GM18520 (cell line): ENCODE results near the gene DCUN1D4.
"Not testable (repeated sequence)": the region's sequence is repeated elsewhere in the genome, so short reads cannot be mapped to it uniquely, and the experiment has no call there.

Source experiments
- ATAC-seq: cut with Tn5 transposase; IDR thresholded peaks from one replicate; pipeline ENCODE4 v1.9.1; 2021; ENCODE audit not compliant: unreplicated experiment

Gene DCUN1D4

DNA sequence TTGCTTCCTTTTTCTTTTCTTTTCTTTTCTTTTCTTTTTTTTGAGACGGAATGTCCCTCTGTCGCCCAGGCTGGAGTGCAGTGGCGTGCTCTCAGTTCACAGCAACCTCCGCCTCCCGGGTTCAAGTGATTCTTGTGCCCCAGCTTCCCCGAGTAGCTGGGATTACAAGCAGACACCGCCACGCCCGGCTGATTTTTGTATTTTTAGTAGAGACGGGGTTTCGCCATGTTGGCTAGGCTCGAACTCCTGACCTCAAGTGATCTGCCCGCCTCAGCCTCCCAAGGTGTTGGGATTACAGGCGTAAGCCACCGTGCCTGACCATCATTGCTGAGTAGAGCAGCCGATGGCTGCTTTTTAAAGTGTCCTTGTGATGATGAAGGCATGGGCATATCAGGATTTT is 50.4 kb downstream of the DCUN1D4 start:
- ATAC-seq: not testable (repeated sequence)

DNA sequence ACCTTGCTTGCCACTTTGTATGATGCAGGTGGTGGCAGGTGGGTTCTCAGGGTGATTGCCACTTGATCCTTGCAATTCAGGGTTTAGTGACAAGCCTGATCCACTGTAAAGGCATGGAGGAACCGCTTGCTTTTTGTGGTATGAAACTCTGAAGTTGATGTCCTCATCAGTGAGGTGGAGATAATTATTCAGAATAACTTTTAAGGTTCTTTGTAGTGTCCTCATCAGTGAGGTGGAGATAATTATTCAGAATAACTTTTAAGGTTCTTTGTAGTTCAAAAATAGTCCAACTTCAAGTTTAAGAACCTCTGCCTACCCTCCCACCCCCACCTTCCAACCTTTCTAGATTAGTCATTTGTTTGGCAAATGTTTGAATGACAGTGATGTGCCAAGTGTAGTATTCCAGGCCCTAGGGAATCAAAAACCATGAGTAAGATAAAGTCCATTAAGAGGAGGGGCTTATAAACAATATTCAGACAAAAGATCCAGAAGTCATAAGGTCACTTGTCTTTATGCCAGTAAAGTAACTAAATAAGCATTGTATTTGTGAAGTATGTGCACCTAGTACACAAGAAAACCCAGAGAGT is 51.2 kb downstream of the DCUN1D4 start:
- no peak for ATAC-seq

DNA sequence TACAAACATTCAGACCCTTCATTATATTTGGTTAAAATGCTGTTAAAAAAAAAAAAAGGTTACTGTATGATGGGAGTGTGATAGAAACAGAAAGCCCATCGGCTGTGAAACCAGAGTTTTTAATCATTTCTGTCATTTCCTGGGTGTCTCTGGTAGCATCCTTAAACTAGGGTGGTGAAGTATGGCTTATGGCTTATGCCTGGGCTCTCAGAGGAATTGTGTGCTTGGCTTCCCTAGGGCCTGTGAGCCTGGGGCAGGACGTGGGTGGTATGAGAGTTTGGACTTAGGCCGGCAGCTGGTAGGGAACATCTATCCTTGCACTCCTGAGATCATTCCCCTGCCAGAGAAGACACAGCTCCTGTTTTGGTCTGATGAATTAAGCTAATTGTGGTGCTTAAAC is 52.2 kb downstream of the DCUN1D4 start:
- ATAC-seq: peak; percentile 30

DNA sequence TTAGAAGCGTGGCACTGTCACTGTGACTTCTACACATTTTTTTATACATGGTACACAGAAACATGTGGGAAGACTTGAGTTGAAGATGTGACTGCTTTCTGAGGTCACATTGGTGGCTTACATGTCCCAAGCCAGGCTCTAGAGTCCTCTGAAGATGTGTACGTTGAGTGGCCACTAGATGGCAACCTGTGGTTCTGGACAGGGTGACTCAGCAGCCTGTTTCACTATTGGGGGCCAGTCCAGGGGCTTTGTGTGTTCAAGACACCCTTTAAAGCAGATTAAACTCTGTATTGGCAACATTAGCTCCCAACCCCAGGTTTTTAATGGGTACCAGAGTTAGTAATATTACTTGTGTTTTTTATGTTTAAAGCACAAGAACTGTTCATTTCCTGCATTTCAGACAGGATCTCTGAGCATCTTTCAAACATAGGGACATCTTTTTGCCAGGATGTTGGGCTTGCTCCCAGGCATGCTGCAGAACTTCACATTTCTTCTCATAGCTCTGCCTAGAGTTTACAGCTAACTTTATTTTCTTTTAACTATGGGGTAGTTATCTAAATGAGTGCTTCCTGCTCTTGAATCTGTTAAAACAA is 53.0 kb downstream of the DCUN1D4 start:
- peak; percentile 97 for ATAC-seq

DNA sequence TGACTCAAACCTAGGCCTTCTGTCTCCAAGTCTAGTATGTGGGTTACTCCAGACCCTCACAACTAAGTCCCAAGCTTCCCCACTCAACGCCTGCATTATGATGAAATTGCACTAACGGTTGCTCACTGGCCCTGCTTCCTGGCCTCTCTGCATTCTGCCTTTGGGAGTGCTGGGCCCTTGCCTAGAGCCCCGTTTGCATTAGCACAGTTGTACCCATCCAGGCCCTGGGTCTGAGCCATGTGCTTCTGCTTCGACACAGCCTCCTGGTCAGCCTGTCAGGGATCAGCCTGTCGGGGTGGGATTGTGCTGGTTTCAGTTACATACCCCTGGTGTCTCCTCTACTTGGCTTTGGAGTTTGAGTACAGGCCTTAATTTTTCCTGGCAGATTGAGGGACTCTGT is 58.4 kb downstream of the DCUN1D4 start:
- no peak for ATAC-seq

DNA sequence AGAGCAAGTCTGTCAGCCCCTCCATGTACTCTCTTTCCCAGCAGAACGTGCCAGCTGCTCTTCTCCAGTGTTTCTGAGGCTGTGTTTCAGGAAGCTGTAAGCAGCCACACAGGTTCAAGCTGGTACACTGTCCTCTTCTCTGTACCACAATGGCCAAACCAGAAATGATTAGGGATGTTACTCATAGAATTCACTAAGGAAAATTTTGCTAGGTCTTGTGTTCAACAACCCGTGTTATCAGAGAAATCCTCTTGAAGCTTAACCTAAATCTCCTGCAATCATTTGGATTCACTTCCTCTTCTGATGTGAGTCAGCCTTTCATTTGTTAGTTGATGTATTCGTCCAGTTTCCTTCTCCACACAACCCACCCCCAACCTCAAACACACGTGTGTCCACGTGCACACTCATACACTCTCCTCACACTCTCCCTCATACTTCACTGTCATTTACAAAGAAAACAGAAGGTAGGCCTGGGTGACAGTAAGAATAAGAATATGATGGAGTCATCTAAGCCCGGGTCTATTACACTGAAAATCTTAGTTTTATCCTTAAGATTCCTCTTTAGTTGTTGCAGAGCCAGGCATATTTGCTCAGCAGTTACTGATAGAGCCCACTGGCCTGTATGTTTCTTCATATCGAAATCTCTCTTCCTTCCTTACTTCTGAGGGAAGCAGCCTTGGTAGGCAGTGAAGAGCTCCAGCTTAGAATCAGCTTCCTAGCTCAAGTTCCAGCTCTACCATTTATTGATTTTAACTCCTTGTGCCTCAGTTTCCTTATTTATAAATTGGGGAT is 63.4 kb downstream of the DCUN1D4 start:
- peak; percentile 97 for ATAC-seq

DNA sequence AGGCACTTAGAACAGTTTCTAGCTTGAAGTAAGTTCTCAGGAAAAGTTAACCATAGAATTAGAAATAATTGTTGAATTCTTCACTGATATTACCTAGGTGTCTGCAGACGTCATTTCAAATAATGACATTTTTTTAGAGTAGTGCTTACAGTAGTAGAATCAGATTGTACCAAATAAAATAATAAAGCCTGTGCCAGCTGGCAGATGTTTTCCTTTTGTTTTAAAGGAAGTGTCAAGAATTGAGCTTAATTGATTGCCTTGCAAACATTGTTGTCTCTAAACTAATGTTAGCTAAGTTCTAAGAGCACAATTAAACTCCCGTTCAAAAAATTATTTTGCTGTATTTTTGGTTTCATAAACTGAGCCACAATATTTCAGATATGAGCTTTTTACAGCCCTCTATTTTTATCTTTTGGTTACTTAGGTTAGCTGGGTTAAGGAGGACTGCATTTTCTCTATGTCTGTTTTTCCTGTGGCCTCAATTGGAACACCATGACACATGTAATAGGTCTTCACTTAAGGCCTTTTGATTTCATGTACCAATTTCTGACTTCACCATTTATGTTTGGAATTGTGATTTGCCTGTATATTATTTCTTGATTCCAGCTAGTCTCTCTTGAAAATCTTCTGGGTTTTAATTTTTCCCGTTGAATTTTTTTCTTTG is 64.2 kb downstream of the DCUN1D4 start:
- ATAC-seq: no peak

DNA sequence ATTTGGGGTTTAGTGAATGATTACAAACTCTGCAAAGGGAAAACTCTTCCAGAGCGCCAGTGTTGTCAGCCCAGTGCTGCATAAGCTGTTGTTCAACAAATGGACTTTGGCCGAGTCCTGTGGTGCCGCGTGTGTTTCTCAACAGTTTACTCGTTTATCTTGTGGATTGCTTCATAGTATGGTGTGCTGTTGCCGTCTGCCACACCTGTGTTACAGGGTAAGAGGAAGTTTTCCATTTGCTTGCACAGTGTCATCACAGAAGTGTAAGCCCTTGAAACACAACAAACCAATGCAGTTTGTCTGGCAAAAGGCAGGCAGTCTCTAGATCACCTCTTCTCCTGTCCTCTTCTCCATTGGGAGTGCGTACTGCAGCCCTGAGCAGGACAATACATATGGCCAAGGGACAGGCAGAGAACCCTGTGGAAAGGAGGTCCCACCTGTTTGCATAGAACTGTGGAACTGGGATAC is 66.3 kb downstream of the DCUN1D4 start:
- no peak for ATAC-seq

DNA sequence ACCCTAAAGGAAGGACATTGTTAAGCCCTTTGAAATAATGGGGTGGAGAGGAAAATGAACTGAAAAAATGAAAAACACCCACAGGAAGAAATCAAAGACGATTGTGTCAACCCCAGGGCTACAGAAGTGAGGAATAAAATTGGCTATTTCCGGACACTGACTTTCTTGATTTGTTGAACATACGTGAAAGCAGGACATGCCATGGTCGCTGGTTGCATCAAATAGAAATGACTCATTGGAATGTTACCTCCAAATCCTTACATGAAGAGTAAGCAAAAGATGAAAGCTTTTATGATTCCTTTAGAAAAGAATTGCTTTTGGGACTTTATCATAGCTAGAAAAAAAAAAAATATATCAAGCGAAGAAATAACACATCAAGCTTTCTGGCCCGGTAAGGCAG is 75.3 kb downstream of the DCUN1D4 start:
- ATAC-seq: no peak

DNA sequence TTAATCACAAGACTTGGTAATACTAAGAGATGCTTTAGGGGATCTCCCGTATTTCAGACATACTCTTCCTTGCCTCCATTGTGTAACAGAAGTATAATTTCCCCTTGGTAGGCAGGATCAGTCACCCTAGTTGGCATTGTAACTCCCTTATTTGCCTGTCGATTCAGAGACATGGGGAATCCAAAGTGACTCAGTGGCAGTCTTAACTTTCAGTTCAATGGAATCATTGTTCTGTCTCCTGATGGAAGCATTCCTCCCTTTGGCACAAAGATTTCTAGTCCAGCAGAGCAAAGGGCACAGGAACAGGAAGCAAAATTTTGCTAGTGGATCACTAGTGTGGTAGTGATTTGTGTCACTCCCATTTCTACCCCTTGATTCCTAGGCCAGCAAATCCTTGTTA is 80.4 kb downstream of the DCUN1D4 start:
- no peak for ATAC-seq

DNA sequence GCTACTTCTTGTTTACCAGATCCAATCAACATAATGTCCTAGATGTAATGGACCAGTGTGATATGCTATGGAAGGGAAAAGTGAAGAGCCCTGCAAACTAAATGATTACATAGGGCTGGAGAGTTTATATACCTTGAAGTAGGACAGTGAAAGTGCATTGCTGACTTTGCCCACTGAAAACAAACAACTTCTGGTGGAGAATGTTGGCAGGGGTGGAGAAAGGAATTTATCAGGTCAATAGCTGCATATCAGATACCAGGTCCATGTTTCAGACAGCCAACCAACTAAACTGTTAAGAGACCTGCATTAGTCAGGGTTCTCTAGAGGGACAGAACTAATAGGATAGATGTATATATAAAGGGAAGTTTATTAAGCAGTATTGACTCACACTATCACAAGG is 82.4 kb downstream of the DCUN1D4 start:
- ATAC-seq: no peak

DNA sequence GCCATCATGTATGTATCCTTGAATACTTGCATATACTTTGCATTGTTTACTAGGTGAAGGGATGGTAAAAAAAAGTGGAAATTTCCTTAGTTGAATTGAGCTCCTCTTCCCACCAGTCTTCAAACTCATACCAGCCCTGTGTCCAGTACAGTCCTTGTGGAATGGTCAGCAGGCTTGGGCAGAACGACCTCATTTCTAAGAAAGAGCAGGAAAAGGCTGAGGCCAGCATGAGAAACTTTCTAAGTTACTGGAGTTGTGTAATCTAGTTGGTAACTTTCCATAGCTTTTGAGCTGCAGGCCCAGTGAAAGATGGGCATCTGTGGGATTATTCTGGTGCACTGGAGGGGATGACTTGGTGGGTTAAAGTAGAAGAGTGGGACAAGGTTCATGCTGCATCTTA is 87.6 kb downstream of the DCUN1D4 start:
- ATAC-seq: no peak

DNA sequence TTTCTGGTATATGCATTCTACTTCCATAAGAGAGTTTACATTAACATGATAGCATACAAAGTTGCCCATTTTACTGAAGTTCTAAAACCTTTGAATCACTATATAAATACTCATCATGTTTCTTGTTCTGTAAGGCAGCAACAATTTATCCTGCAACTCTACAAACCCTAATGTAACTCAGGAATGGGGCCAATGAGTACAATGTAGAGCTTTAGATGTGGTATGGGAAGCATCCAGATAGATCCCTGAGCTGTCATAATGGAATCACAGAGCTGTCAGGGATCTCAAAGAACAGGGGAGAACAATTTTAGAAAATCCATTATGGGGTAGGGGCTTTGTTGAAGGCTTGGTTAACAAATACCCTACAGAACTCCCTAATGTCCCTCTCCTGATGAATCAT is 88.5 kb downstream of the DCUN1D4 start:
- no peak for ATAC-seq

DNA sequence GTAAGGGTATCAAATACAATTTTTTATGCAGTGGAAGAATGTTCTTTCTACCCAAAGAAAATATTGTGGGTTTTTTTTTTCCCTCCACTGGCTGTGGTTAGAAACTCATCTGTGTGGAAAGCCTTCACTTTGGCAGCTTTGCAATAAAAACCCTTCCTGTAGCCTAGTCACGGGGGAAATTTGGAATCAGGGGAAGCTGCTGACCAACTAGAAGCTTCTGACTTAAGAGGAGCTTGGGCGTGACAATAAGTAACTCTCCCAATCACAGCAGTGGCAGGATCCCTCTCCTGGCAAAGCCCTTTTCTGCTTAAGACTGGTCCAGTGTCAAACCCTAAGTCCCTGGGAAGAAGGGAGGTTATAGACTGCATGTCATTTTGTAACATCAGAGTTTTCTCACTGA is 89.3 kb downstream of the DCUN1D4 start:
- no peak for ATAC-seq

DNA sequence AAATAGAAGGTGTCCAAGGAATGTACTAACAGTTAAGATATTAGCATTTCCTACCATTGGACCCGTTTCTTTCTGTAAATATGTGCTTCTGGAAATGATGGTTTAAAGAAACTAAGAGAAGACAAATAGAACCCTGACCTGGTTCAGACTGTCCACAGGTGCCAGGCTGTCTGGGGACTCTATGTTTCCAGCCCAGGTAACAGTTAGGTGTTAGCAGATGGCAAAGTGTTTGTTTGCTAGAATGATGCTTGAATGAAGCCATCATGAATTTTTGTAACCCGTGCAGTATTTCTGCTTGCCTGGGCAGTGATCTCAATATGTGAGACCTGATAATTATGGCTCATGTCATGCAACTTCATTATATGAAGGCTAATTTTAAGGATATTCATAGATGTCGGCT is 89.7 kb downstream of the DCUN1D4 start:
- ATAC-seq: no peak

DNA sequence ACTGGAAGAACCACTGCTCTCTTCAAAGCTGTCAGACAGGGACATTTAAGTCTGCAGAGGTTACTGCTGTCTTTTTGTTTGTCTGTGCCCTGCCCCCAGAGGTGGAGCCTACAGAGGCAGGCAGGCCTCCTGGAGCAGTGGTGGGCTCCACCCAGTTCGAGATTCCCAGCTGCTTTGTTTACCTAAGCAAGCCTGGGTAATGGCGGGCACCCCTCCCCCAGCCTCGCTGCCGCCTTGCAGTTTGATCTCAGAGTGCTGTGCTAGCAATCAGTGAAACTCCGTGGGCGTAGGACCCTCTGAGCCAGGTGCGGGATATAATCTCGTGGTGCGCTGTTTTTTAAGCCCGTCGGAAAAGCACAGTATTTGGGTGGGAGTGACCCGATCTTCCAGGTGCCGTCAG is 97.5 kb downstream of the DCUN1D4 start:
- ATAC-seq: not testable (repeated sequence)

DNA sequence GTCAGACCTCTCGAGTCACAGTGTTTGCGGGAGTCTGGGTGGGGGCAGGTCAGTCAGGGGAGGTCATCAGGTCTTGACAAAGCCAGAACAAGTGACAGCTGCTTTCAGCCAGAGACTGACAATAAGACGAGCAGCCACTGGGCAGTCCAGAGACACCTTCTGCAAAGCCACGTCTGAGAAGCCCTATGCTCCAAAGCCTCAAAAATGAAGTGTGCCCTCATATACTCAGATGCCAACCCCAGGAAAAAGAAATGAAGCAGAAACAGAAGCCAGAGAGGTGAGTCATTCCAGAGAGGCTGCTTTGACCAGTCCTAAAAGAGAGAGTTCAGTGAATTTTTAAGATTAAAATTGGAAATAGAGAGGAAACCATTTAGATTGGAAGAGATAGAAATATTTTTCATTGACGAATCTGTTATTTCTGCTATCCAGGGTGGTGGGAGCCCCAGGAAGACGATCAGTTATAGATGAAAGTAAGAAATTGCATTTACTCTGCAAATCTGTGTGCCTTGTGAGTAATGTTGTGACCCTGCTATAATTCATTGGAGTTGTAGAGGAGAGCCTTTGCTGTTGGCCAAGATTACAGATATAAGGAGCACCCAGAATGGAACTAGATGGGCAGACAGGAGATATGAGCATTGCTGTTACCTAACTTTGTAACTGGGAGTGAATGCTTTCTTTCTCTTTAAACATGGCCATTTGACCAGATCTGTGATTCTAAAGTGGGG is 99.3 kb downstream of the DCUN1D4 start:
- no peak for ATAC-seq

DNA sequence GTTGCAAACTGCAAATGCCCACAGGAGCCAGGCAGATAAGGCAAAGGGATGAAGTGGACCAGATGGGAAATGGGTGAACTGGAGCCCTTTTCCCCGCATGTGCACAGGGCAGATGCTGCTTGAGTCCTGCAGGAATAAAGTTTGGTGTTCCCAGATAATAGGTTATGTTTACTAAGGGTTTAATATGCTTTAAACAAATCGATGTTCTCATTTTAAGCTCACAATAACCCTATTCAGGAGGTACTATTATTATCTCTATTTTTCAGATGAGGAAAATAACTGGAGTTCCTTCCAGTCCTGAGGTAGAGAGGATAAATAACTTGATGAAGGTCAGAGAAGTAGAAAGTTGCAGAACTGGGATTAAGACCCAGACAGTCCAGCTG is 99.9 kb downstream of the DCUN1D4 start:
- ATAC-seq: no peak

DNA sequence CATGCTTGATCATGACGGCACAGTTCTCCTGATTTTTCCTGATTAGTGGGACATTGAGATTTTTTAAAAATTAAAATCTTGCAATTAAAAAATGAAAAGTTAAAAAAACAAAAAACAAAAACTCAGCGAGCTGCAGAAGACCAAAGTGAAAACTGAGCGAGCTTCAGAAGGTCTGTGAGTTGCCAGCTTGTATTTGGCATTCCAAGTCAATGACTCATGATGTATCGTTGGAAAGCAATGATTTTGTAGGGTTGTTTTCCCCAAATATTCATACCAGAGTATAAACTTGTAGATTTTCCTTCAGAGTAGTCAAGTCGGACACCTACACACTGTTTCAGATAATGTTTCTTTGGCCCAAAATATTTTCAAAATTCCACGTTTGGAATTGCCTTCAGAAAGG is 100.3 kb downstream of the DCUN1D4 start:
- no peak for ATAC-seq

DNA sequence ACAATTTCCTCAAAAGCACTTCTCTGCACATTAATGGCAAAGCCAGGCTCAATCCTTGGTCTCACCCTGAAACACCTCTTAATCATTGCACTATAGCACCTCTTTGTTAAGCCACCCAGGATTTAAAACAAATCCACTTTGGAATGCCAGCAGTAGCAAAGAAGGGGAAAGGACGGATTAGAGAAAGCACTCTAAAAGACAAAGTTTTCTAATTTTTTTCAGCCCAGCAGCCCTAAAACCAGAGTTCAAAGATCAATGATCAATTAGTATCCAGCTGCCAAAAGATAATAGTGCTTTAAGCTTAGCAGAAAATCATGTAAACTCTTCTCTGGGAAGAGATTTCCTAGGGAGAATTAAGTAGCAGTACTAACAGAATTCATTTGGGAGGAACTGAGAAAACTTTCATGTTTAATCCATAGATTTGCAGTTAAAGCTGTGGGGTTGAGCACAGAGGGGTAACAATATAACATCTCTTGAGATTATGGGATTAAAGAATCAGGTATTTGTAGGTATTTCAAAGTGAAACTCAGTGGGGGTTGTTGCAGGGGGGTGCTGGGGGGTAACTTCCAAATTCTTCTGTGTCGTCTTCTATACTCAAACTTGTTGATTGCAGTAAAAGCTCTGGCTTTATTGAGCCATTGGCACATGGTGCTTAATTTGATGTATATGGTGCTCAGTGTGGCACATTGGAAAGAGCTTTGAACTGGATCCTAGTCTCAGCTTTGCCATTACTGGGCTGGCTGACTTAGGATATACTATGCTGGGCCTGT is 115.4 kb downstream of the DCUN1D4 start:
- no peak for ATAC-seq
